Immature natural killer cell (primary cell): Measurements from ENCODE around the gene SMARCA4. TPM values are rescaled to one million over a fixed set of nuclear protein-coding genes. Genes with fewer than 3 reads are reported as not detected.

ENCODE experiments used
- DNase-seq, 3 donors: peaks; one replicate each; pipeline ENCODE4 v3.0.0; 2022; ENCODE audit warnings: mixed read lengths in 1 of 3
- H3K27ac Mint-ChIP-seq, 6 donors: one replicate each; pipeline ENCODE4 v1.8.0; 2020; ENCODE audit warnings: mixed read lengths in 6 of 6, mild to moderate bottlenecking in 5 of 6, inconsistent platforms in 4 of 6, moderate library complexity in 3 of 6
- H3K27me3 Mint-ChIP-seq, 3 donors: one replicate each; pipeline ENCODE4 v1.8.0; 2020 to 2021; ENCODE audit warnings: low read depth in 3 of 3, mild to moderate bottlenecking in 3 of 3, mixed read lengths in 3 of 3, moderate library complexity in 3 of 3, inconsistent platforms in 1 of 3
- H3K36me3 Mint-ChIP-seq, 3 donors: one replicate each; pipeline ENCODE4 v1.8.0; 2020; ENCODE audit warnings: mixed read lengths in 3 of 3, inconsistent platforms in 2 of 3, mild to moderate bottlenecking in 2 of 3
- H3K4me1 Mint-ChIP-seq, 2 donors: one replicate each; pipeline ENCODE4 v1.8.0; 2020; ENCODE audit warnings: inconsistent platforms in 2 of 2, mild to moderate bottlenecking in 2 of 2, mixed read lengths in 2 of 2, moderate library complexity in 1 of 2
- H3K4me3 Mint-ChIP-seq, 5 donors: one replicate each; pipeline ENCODE4 v1.8.0; 2020; ENCODE audit warnings: mild to moderate bottlenecking in 5 of 5, mixed read lengths in 5 of 5, inconsistent platforms in 3 of 5, moderate library complexity in 3 of 5
- H3K9me3 Mint-ChIP-seq, 6 donors: one replicate each; pipeline ENCODE4 v1.8.0; 2020; ENCODE audit warnings: mild to moderate bottlenecking in 6 of 6, mixed read lengths in 6 of 6, inconsistent platforms in 4 of 6, moderate library complexity in 3 of 6
- polyA plus RNA-seq, 3 donors: library from polyadenylated mRNA; unstranded; fragments of 300-500 nt; fragmentation: Illumina TruSeq; gene quantifications; one replicate each; pipeline ENCODE4 v1.2.3, GENCODE V29; 2021

The SMARCA4 gene
- polyA plus RNA-seq, 3 donors from 2014 or later = 1.7 to 23.8 (median 6.6) TPM

- no peak overlapping the region for H3K4me3 Mint-ChIP-seq
- no peak for DNase-seq
- H3K27ac Mint-ChIP-seq = peak overlapping the region in 4 of 6 donors; percentile 7 to 39 (median 20)
- no peaks in the 10 kb centered on the region for H3K9me3 Mint-ChIP-seq
- peaks cover 0 to 4% (median 2%) of the 10 kb centered on the region in 3 donors for H3K27me3 Mint-ChIP-seq
- H3K4me1 Mint-ChIP-seq = peaks cover 25 to 29% of the 10 kb centered on the region in 2 donors
- H3K36me3 Mint-ChIP-seq = peaks cover 9 to 17% (median 12%) of the 10 kb centered on the region in 3 donors
Observed at GRCh38 chr19:11046605-11047354, 86.0 kb downstream of the SMARCA4 start.

- Mint-ChIP-seq H3K4me3 (peak overlapping the region in 2 of 5 donors; percentile 27 to 40), H3K27me3 (peaks cover 0 to 4% (median 0%) of the 10 kb centered on the region in 3 donors), H3K4me1 (peaks cover 25 to 29% of the 10 kb centered on the region in 2 donors), H3K27ac (peak overlapping the region in 2 of 6 donors; percentile 56 to 58), H3K36me3 (peaks cover 9 to 13% (median 13%) of the 10 kb centered on the region in 3 donors), H3K9me3 (no peaks in the 10 kb centered on the region)
- DNase-seq = no peak
Observed at GRCh38 chr19:11047866-11048265, 87.0 kb downstream of the SMARCA4 start.

GRCh38 chr19:11050323-11051114 is 89.7 kb downstream of the SMARCA4 start:
- DNase-seq = no peak
- Mint-ChIP-seq H3K4me3 (peak overlapping the region in 1 of 5 donors; percentile 60), H3K4me1 (peaks cover 25 to 29% of the 10 kb centered on the region in 2 donors), H3K9me3 (no peaks in the 10 kb centered on the region), H3K27ac (peak overlapping the region in 3 of 6 donors; percentile 37 to 94 (median 58)), H3K36me3 (peaks cover 0 to 4% (median 3%) of the 10 kb centered on the region in 3 donors), H3K27me3 (peaks cover 0 to 2% (median 0%) of the 10 kb centered on the region in 3 donors)

- H3K4me1 Mint-ChIP-seq = peaks cover 15 to 23% of the 10 kb centered on the region in 2 donors
- no peak overlapping the region for H3K4me3 Mint-ChIP-seq
- H3K27me3 Mint-ChIP-seq = no peaks in the 10 kb centered on the region
- DNase-seq = no peak
- no peaks in the 10 kb centered on the region for H3K9me3 Mint-ChIP-seq
- peaks cover 0 to 4% (median 3%) of the 10 kb centered on the region in 3 donors for H3K36me3 Mint-ChIP-seq
- H3K27ac Mint-ChIP-seq = no peak overlapping the region
Observed at GRCh38 chr19:11053817-11054195, 93.0 kb downstream of the SMARCA4 start.

GRCh38 chr19:11054200-11054599 is 93.4 kb downstream of the SMARCA4 start:
- Mint-ChIP-seq H3K36me3 (peaks cover 0 to 4% (median 3%) of the 10 kb centered on the region in 3 donors), H3K27me3 (no peaks in the 10 kb centered on the region), H3K4me1 (peaks cover 11 to 19% of the 10 kb centered on the region in 2 donors), H3K27ac (no peak overlapping the region), H3K4me3 (no peak overlapping the region), H3K9me3 (no peaks in the 10 kb centered on the region)
- no peak for DNase-seq

GRCh38 chr19:11054628-11055027 is 93.8 kb downstream of the SMARCA4 start:
- DNase-seq = no peak
- Mint-ChIP-seq H3K4me3 (no peak overlapping the region), H3K27ac (no peak overlapping the region)

GRCh38 chr19:11058246-11059030 is 97.6 kb downstream of the SMARCA4 start:
- Mint-ChIP-seq H3K27ac (no peak overlapping the region), H3K4me1 (no peaks in the 10 kb centered on the region), H3K4me3 (no peak overlapping the region), H3K36me3 (peaks cover 0 to 5% (median 4%) of the 10 kb centered on the region in 3 donors), H3K27me3 (no peaks in the 10 kb centered on the region), H3K9me3 (no peaks in the 10 kb centered on the region)
- DNase-seq = no peak

More at GRCh38 chr19:11054628-11055027, 93.8 kb downstream of the SMARCA4 start:
- H3K9me3 Mint-ChIP-seq = no peaks in the 10 kb centered on the region
- H3K4me1 Mint-ChIP-seq = peaks cover 6 to 14% of the 10 kb centered on the region in 2 donors
- peaks cover 0 to 4% (median 3%) of the 10 kb centered on the region in 3 donors for H3K36me3 Mint-ChIP-seq
- no peaks in the 10 kb centered on the region for H3K27me3 Mint-ChIP-seq

- Mint-ChIP-seq H3K36me3 (peaks cover 0 to 5% (median 4%) of the 10 kb centered on the region in 3 donors), H3K9me3 (no peaks in the 10 kb centered on the region), H3K27ac (peak overlapping the region in 1 of 6 donors; percentile 13), H3K4me1 (no peaks in the 10 kb centered on the region), H3K4me3 (no peak overlapping the region), H3K27me3 (peaks cover 0 to 2% (median 0%) of the 10 kb centered on the region in 3 donors)
- DNase-seq = no peak
Observed at GRCh38 chr19:11059511-11060358, 98.9 kb downstream of the SMARCA4 start.

GRCh38 chr19:11061952-11062351 is 101.1 kb downstream of the SMARCA4 start:
- peaks cover 0 to 2% (median 1%) of the 10 kb centered on the region in 3 donors for H3K27me3 Mint-ChIP-seq
- peaks cover 0 to 5% (median 4%) of the 10 kb centered on the region in 3 donors for H3K36me3 Mint-ChIP-seq
- H3K27ac Mint-ChIP-seq = peak overlapping the region in 1 of 6 donors; percentile 35
- no peaks in the 10 kb centered on the region for H3K9me3 Mint-ChIP-seq
- no peaks in the 10 kb centered on the region for H3K4me1 Mint-ChIP-seq
- DNase-seq = no peak
- no peak overlapping the region for H3K4me3 Mint-ChIP-seq

- H3K4me1 Mint-ChIP-seq = no peaks in the 10 kb centered on the region
- H3K36me3 Mint-ChIP-seq = peaks cover 0 to 8% (median 4%) of the 10 kb centered on the region in 3 donors
- peaks cover 0 to 2% (median 1%) of the 10 kb centered on the region in 3 donors for H3K27me3 Mint-ChIP-seq
- peak overlapping the region in 4 of 6 donors; percentile 46 to 74 (median 58) for H3K27ac Mint-ChIP-seq
- H3K9me3 Mint-ChIP-seq = no peaks in the 10 kb centered on the region
- DNase-seq = no peak
- no peak overlapping the region for H3K4me3 Mint-ChIP-seq
Observed at GRCh38 chr19:11063434-11063833, 102.6 kb downstream of the SMARCA4 start.

- H3K9me3 Mint-ChIP-seq = no peaks in the 10 kb centered on the region
- H3K36me3 Mint-ChIP-seq = peaks cover 0 to 8% (median 4%) of the 10 kb centered on the region in 3 donors
- no peak for DNase-seq
- H3K4me3 Mint-ChIP-seq = no peak overlapping the region
- no peaks in the 10 kb centered on the region for H3K4me1 Mint-ChIP-seq
- peak overlapping the region in 1 of 6 donors; percentile 46 for H3K27ac Mint-ChIP-seq
- H3K27me3 Mint-ChIP-seq = peaks cover 0 to 2% (median 1%) of the 10 kb centered on the region in 3 donors
Observed at GRCh38 chr19:11064831-11065303, 104.0 kb downstream of the SMARCA4 start.

GRCh38 chr19:11066326-11066725 is 105.5 kb downstream of the SMARCA4 start:
- Mint-ChIP-seq H3K27ac (no peak overlapping the region), H3K36me3 (peaks cover 0 to 8% (median 0%) of the 10 kb centered on the region in 3 donors), H3K9me3 (no peaks in the 10 kb centered on the region), H3K4me3 (no peak overlapping the region), H3K4me1 (no peaks in the 10 kb centered on the region), H3K27me3 (peaks cover 0 to 2% (median 1%) of the 10 kb centered on the region in 3 donors)
- no peak for DNase-seq
